Memory B cell (primary cell): ENCODE measurements around the gene CDK14.

ENCODE experiments used
- ATAC-seq: fragments of 150-1000 bp; cut with Tn5 transposase; 2 replicates; pipeline ENCODE4 v1.10.0; 2021; ENCODE audit warnings: low read depth, mild to moderate bottlenecking, moderate library complexity
- DNase-seq, 2 donors: peaks; one replicate each; pipeline ENCODE4 v3.0.0; 2022; ENCODE audit warnings: low spot score in 2 of 2
- H3K27ac Mint-ChIP-seq: one replicate; pipeline ENCODE4 v1.8.0; 2022; ENCODE audit warnings: mild to moderate bottlenecking, moderate library complexity, mixed read lengths
- H3K27me3 Mint-ChIP-seq: one replicate; pipeline ENCODE4 v1.8.0; 2022; ENCODE audit warnings: mixed read lengths
- H3K36me3 Mint-ChIP-seq: one replicate; pipeline ENCODE4 v1.8.0; 2022; ENCODE audit warnings: mild to moderate bottlenecking, mixed read lengths
- H3K4me1 Mint-ChIP-seq: one replicate; pipeline ENCODE4 v1.8.0; 2022; ENCODE audit warnings: mixed read lengths
- H3K4me3 Mint-ChIP-seq: one replicate; pipeline ENCODE4 v1.8.0; 2022; ENCODE audit warnings: mild to moderate bottlenecking, moderate library complexity, mixed read lengths
- H3K9me3 Mint-ChIP-seq: one replicate; pipeline ENCODE4 v1.8.0; 2022; ENCODE audit warnings: mixed read lengths

CDK14 gene

DNA sequence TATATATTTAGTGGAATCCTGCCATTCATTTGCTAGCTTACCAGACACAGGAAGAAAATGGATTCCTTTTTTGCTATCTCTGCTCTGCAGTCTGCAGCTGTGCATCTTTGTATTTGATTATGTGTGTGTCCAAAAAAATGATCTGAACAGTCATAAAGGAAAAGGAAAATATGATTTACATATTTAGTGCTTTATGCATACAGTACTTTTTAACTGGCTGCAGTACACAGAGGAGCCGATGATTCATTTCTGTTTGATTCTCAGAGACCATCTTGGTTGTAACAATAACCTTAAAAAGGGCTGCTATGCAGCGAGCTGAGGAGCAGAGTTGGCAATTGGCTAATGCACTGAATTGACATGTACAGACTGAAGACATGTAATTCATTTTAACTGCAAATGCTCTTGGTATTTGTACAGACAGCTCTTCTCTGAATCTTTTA, 516.8 kb downstream of the CDK14 start:
- H3K9me3 Mint-ChIP-seq: no peaks in the 10 kb centered on the region
- no peak overlapping the region for H3K4me3 Mint-ChIP-seq
- ATAC-seq: no peak
- H3K4me1 Mint-ChIP-seq: peaks cover 13% of the 10 kb centered on the region
- no peak for DNase-seq
- peaks cover 43% of the 10 kb centered on the region for H3K36me3 Mint-ChIP-seq
- H3K27ac Mint-ChIP-seq: peak overlapping the region; percentile 52
- no peaks in the 10 kb centered on the region for H3K27me3 Mint-ChIP-seq

DNA sequence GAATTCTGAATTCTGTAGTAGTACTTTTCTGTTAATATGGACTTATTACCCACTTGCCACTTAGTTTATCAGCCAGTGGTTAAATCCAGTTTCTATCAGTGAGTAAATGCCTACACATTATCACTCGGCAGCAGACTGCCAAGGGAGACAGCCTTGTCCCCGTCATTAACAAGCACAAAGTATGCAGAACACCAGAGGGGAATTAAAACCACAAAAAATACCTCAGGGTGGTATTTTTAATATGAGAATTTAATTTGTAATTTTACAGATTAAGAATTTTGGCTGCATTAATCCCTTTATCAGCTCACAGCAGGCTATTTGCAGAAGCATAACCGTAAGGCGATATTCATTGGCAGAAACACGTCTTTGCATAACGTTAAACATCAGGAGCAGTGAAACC, 518.1 kb downstream of the CDK14 start:
- H3K4me3 Mint-ChIP-seq: no peak overlapping the region
- H3K27ac Mint-ChIP-seq: no peak overlapping the region
- H3K4me1 Mint-ChIP-seq: peaks cover 13% of the 10 kb centered on the region
- no peak for ATAC-seq
- H3K9me3 Mint-ChIP-seq: no peaks in the 10 kb centered on the region
- no peak for DNase-seq
- no peaks in the 10 kb centered on the region for H3K27me3 Mint-ChIP-seq
- peaks cover 50% of the 10 kb centered on the region for H3K36me3 Mint-ChIP-seq

DNA sequence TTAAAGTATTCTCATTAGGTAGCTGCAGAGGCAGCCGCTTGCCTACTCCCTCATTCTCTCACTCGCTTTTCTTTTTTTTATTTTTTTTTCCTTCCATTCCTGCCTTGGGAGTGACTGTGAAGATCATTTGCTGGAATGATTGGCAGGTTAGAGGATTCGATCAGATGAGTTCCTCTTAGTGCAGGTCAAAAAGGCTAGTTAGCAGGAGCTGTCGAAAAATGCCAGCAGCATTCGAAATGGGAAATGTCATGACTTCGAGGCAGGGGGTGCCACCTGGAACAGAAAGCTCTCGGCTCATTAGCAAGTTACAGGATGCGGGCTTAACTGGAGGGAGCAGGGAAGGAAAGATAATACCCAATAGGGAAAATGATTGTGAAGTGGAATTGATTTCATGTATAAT, 530.6 kb downstream of the CDK14 start:
- Mint-ChIP-seq H3K9me3 (peaks cover 4% of the 10 kb centered on the region), H3K27me3 (no peaks in the 10 kb centered on the region), H3K27ac (no peak overlapping the region), H3K4me1 (peaks cover 11% of the 10 kb centered on the region), H3K36me3 (peaks cover 31% of the 10 kb centered on the region), H3K4me3 (no peak overlapping the region)
- DNase-seq (no peak), ATAC-seq (no peak)

DNA sequence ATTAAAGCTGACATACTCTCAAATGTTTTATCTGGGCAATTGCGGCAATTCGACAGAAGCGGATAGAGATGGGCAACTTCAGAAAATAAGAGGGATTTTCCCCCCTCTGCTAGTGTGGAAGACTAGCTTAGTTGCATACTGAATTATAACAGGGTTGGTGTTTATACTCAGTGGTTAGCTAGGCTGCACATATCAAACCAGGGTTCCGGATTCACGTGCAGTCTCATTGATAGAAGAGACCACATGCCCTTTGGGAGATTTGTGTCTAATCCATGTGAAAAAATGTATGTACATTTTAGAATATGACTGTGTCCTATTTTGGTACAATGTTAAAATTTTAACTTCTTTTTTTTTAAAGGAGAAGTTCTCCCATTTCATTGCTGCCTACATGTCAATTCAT, 531.2 kb downstream of the CDK14 start:
- Mint-ChIP-seq H3K27me3 (no peaks in the 10 kb centered on the region), H3K4me1 (peaks cover 11% of the 10 kb centered on the region), H3K27ac (no peak overlapping the region), H3K4me3 (no peak overlapping the region), H3K9me3 (peaks cover 4% of the 10 kb centered on the region), H3K36me3 (peaks cover 35% of the 10 kb centered on the region)
- DNase-seq (no peak), ATAC-seq (no peak)

DNA sequence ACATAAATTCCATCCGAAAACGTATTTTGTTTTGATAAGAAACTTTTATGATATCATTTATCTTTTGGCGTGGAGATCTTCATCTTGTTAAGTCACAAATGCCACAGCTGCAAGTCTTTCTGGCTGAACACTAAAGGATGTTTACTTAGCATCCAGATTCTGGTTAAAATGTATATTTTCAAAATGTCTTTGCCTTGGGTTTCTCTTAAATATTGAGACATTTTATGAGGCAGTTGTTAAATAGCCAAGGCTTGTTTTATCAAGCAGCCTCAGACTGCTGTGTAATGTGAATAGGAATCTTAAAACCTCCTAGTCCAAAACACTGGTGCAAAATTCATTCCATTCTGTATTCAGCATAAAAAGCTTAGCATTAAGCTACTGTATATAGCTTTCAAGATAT, 531.8 kb downstream of the CDK14 start:
- ATAC-seq (no peak), DNase-seq (no peak)
- Mint-ChIP-seq H3K27me3 (no peaks in the 10 kb centered on the region), H3K9me3 (peaks cover 2% of the 10 kb centered on the region), H3K4me3 (no peak overlapping the region), H3K4me1 (peaks cover 11% of the 10 kb centered on the region), H3K36me3 (peaks cover 30% of the 10 kb centered on the region), H3K27ac (no peak overlapping the region)

DNA sequence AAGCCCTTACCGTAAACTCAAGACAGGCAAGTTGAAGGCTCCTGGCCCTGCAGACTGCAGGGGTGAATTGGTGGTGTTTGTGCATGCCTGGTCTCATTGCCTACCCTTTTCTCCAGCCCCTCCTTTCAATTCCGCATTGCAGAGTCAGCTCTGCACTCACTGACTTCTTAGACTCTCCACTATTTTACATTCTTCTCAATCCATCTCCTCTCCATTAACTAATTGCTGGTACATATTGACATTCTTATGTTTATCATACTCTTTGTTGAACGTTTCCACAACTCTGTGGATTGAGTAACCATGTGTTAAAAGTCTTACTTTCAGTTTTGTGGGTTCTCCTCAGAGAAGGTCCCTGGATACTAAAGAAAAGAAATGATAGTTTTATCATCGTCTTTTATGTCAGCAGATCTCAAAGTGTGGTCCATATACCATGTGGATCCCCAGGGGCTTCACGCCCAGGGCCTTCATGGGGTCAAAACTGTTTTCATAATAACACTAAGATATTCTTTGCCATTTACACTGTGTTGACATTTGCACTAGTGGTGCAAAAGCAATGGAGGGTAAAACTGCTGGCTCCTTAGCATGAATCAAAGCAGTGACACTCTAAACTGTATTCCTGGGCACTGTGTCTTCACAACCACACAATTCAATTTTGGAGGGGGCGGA, 532.7 kb downstream of the CDK14 start:
- Mint-ChIP-seq H3K36me3 (peaks cover 26% of the 10 kb centered on the region), H3K4me1 (peaks cover 8% of the 10 kb centered on the region), H3K4me3 (no peak overlapping the region), H3K27ac (no peak overlapping the region), H3K9me3 (no peaks in the 10 kb centered on the region), H3K27me3 (no peaks in the 10 kb centered on the region)
- no peak for ATAC-seq
- no peak for DNase-seq

DNA sequence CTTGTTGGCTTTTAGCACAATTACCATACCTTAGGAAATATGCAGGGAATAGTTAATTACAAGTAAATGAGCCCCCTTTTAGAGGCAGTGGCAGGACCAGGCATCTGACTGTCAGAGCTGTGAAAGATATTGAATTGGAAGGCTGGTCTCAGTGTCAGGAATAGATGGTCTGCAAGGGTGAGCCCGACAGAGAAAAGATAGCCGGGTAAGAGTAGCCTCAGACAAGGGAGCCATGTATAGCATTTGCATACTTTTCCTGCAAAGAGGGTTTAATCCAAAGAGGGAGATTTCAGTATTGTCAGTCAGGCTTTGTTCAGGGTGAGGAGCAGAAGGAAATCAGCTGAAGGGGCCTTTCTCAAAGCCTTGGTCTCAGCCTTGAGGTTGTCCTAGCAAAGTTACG, 539.2 kb downstream of the CDK14 start:
- peak overlapping the region; percentile 26 for H3K27ac Mint-ChIP-seq
- ATAC-seq (no peak), DNase-seq (no peak)
- no peak overlapping the region for H3K4me3 Mint-ChIP-seq
- no peaks in the 10 kb centered on the region for H3K9me3 Mint-ChIP-seq
- H3K36me3 Mint-ChIP-seq: peaks cover 17% of the 10 kb centered on the region
- peaks cover 20% of the 10 kb centered on the region for H3K4me1 Mint-ChIP-seq
- no peaks in the 10 kb centered on the region for H3K27me3 Mint-ChIP-seq

DNA sequence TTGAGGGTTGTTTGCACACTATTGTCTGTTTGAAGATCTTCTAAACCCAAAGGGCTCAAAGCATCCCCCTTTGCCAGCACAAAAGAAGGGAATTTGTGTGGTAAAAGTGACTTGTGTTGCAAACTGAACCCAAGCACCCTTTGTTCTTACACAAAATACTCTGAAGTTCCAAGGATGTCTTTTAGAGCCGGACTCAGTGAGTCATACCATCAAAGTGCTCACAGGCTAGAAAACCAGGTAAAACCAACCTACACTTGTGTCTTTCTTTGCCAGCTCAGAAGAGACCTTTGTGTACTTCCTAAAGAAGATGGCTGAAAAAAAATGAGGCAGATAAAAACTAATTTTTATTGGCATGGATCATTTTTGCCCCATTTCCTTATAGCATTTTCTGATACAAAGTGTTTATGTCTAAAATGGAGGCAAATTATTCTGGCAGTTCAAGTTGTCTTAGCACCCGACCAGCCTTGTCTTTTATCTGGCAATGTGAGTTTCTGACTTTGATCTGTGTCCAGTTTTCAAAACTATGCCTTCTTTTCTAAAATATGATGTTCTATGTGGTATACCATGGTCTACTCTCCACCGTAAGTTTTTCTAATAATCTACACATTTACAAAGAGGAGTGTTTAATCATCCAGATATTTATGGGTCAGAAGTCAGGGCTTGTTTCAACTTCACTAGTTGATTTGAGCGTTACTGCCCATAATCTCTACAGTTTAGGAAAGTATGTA, 539.7 kb downstream of the CDK14 start:
- no peak for DNase-seq
- peaks cover 1% of the 10 kb centered on the region for H3K9me3 Mint-ChIP-seq
- peak overlapping the region; percentile 31 for H3K27ac Mint-ChIP-seq
- H3K27me3 Mint-ChIP-seq: no peaks in the 10 kb centered on the region
- no peak for ATAC-seq
- peaks cover 19% of the 10 kb centered on the region for H3K36me3 Mint-ChIP-seq
- peaks cover 26% of the 10 kb centered on the region for H3K4me1 Mint-ChIP-seq
- H3K4me3 Mint-ChIP-seq: no peak overlapping the region

DNA sequence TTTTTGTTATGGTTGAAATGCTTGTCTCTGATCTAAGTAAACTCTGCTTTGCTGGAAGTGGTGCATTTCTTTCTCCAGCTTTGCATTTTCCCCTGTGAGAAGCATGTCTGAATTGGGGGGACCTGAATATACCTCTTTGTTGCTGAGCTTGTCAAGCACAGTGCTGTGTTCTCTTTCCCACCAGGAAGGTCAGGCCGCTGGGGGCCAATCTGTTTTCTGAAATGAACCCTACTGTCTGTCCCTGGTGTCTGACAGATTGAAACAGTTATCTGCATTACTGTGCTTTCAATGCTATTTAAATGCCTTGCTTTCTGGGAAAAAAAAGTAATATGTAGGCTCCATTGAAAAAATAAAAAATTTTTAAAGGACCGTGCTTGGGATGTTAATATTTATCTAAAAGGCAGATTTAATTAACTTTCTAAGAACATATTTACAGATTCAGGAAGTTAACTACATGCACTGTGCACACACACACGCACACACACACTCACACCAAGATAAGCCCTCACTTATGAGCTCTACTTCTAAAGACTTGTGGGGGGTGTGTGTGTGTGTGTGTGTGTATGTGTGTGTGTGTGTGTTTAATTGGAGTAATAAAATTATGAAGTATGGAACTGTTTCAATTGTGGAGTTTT, 541.1 kb downstream of the CDK14 start:
- no peak for DNase-seq
- Mint-ChIP-seq H3K4me3 (no peak overlapping the region), H3K36me3 (peaks cover 15% of the 10 kb centered on the region), H3K27ac (peak overlapping the region; percentile 20), H3K9me3 (peaks cover 5% of the 10 kb centered on the region), H3K27me3 (no peaks in the 10 kb centered on the region), H3K4me1 (peaks cover 31% of the 10 kb centered on the region)
- ATAC-seq: no peak

DNA sequence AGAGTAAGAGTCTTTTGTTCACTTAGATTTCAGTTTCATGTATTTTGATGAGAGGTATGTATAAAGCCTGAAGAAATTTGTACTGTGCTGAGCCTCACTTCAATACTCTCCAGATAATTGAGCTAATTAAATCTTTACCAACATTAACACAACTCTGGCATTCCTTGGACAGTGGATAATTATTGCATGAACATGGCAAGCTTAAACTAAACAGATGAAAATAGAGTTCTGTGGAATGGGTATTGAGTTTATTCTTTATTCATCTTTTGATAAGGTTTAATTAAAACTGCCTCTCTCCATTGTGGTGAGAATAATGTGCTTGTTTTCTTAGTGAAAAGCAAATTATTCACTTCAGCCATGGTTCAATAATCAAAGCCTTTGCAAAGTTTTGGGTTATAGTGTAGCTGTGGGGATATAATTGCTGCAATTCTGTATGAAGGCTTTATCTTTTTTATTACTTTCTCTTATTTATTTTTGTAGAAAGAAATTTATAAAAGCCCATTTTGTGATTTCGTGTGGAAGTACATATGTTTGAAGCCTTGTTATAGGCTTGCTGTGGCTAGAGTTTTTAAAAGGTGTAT, 541.8 kb downstream of the CDK14 start:
- Mint-ChIP-seq H3K9me3 (peaks cover 5% of the 10 kb centered on the region), H3K4me1 (peaks cover 29% of the 10 kb centered on the region), H3K27ac (peak overlapping the region; percentile 20), H3K27me3 (no peaks in the 10 kb centered on the region), H3K4me3 (no peak overlapping the region), H3K36me3 (peaks cover 15% of the 10 kb centered on the region)
- no peak for DNase-seq
- ATAC-seq: no peak

DNA sequence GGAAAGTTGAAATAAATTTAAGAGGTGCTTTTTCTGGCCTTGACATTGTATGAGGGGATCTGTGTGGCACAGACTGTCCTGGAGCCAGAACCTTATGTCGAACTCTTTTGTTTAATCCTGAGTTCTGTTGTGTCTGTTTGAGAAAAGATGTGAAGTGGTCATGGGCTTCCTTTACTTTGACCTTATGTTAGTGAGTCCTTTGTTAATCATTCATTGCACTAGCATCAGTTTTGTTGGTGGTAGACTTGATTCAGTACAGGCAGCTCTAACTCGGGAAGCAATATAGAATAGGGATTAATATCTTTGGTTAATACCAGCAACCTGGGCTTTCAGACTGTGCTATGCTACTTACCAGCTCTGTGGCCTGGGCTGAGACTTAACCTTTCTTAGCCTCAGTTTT, 544.2 kb downstream of the CDK14 start:
- Mint-ChIP-seq H3K4me1 (peaks cover 25% of the 10 kb centered on the region), H3K9me3 (peaks cover 5% of the 10 kb centered on the region), H3K27ac (peak overlapping the region; percentile 92), H3K4me3 (no peak overlapping the region), H3K36me3 (peaks cover 15% of the 10 kb centered on the region), H3K27me3 (no peaks in the 10 kb centered on the region)
- DNase-seq (no peak), ATAC-seq (no peak)

DNA sequence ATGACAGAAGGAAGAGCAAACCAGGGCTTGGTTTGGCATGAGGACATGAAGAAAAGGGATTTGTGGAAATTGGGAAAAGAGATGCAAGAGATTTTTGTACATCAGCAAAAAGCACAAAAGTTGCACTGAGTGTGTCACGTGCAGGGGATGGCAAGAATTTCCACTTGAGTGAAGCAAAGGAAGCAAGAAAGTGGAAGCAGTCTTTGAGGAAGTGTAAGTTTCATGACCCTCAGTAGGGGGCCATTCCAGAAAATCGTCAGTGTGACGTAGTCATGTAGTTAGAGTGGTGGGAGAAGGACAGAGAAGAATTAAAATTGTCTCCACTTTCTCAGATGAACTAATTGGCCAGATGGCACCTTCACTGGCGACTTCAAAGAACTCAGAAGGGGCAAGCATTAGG, 544.9 kb downstream of the CDK14 start:
- H3K27ac Mint-ChIP-seq: peak overlapping the region; percentile 92
- peaks cover 5% of the 10 kb centered on the region for H3K9me3 Mint-ChIP-seq
- no peaks in the 10 kb centered on the region for H3K27me3 Mint-ChIP-seq
- peaks cover 24% of the 10 kb centered on the region for H3K4me1 Mint-ChIP-seq
- DNase-seq (peak in 1 of 2 donors; percentile 5), ATAC-seq (peak; percentile 94)
- peaks cover 15% of the 10 kb centered on the region for H3K36me3 Mint-ChIP-seq
- peak overlapping the region; percentile 12 for H3K4me3 Mint-ChIP-seq

DNA sequence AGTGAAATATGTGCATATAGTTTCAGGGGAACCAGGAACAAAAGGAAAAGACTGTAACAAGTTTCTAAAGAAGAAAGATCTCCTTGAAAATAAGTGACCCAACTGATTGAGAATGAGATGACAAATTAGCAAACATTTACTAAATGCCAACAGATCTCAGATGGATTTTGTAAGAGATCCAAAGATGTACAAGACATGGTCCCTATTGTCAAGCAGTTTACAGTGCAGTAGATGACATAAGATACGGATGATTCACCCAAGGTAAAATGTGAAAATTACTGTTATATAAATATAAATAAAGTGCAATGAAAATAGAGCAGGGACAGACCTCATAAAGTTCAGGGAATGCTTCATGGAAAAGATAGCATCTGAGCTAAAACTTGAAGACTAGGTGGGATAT, 546.6 kb downstream of the CDK14 start:
- Mint-ChIP-seq H3K27ac (no peak overlapping the region), H3K9me3 (peaks cover 5% of the 10 kb centered on the region), H3K36me3 (peaks cover 18% of the 10 kb centered on the region), H3K27me3 (no peaks in the 10 kb centered on the region), H3K4me1 (peaks cover 20% of the 10 kb centered on the region), H3K4me3 (no peak overlapping the region)
- DNase-seq (no peak), ATAC-seq (no peak)
